GM20000 (cell line): ENCODE measurements around the gene CYP27C1.

Experiments
- DNase-seq: peaks from one replicate; pipeline ENCODE4 v3.0.0; 2012; ENCODE audit warnings: low spot score
- CTCF ChIP-seq: IDR thresholded peaks from 2 replicates; pipeline ENCODE4 v1.5.1; 2012; ENCODE audit warnings: mild to moderate bottlenecking, control low read depth; ENCODE audit errors: extremely low read depth, missing control alignments

The CYP27C1 gene

GRCh38 chr2:127185705-127186104 lies 34.4 kb downstream of the CYP27C1 start:
- TF ChIP-seq CTCF, result no peak
- DNase-seq, result no peak

GRCh38 chr2:127185093-127185492 lies 35.0 kb downstream of the CYP27C1 start:
- peak; percentile 6 for TF ChIP-seq CTCF
- DNase-seq, result no peak

- no peak for DNase-seq
- TF ChIP-seq CTCF, result no peak
These were observed 36.3 kb downstream of the CYP27C1 start for GRCh38 chr2:127183771-127184170.

GRCh38 chr2:127182626-127183458 lies 37.3 kb downstream of the CYP27C1 start:
- TF ChIP-seq CTCF, result no peak
- no peak for DNase-seq

GRCh38 chr2:127181851-127182250 lies 38.2 kb downstream of the CYP27C1 start:
- no peak for TF ChIP-seq CTCF
- no peak for DNase-seq

- no peak for DNase-seq
- TF ChIP-seq CTCF, result no peak
These were observed 40.3 kb downstream of the CYP27C1 start for GRCh38 chr2:127179766-127180165.

GRCh38 chr2:127177617-127178263 lies 42.4 kb downstream of the CYP27C1 start:
- no peak for TF ChIP-seq CTCF

More at GRCh38 chr2:127177617-127178263, 42.4 kb downstream of the CYP27C1 start:
- no peak for DNase-seq
